HCT116 (cell line): ENCODE results near the gene NBL1. TPM values are rescaled to one million over a fixed set of nuclear protein-coding genes. Genes with fewer than 3 reads are reported as not detected.

ENCODE experiments used
- ATAC-seq: fragments of 200-7000 bp; cut with Tn5 transposase; 2 replicates; pipeline ENCODE4 v1.9.1; 2020; ENCODE audit warnings: mild to moderate bottlenecking, moderate library complexity
- BruUV-seq: library from RNA; stranded (reverse); fragments of 400-500 nt; replicated peaks from 2 replicates; lab custom pipeline; 2021; lab: Mats Ljungman, UMichigan
- CTCF ChIA-PET: fragments of 300-600 bp; sonication (Branson Sonifier 250); formaldehyde crosslinking; loops from one replicate; lab custom pipeline; 2021; ENCODE audit warnings: antibody characterized with exemption; lab: Charles Lee
- POLR2A ChIA-PET: fragments of 300-600, 350-600 bp; sonication (Branson Sonifier 250); formaldehyde crosslinking; loops from one replicate; lab custom pipeline; 2021; ENCODE audit warnings: antibody characterized with exemption; lab: Charles Lee
- RAD21 ChIA-PET, 2 experiments: fragments of 300-600 bp; sonication (Branson Sonifier 250); formaldehyde crosslinking; loops; one replicate each; lab custom pipeline; 2023; ENCODE audit warnings: low total read pairs in 2 of 2; ENCODE audit not compliant: uncharacterized antibody in 2 of 2, unreplicated experiment in 2 of 2, low non-redundant PET in 1 of 2; lab: Charles Lee
- DNase-seq: peaks from one replicate; pipeline ENCODE4 v3.0.0-alpha.2; 2010; ENCODE audit warnings: low read depth, low spot score
- H2AFZ ChIP-seq: fragments of 200-600 bp; shearing (Covaris generic), sonication (generic); 2 replicates; pipeline ENCODE4 v1.6.1; 2017; ENCODE audit warnings: low read depth, mixed run types, mixed read lengths, antibody characterized with exemption, low read length; ENCODE audit not compliant: poor library complexity, severe bottlenecking
- H3K27ac ChIP-seq: 2 replicates; pipeline ENCODE4 v1.5.1; 2012; ENCODE audit warnings: low read depth, low read length
- H3K27me3 ChIP-seq: fragments of 200-600 bp; sonication (generic); 2 replicates; pipeline ENCODE4 v1.6.1; 2016; ENCODE audit warnings: mixed run types, low read length, mixed read lengths; ENCODE audit not compliant: insufficient read depth
- H3K36me3 ChIP-seq, 2 experiments: fragments of 200-500 bp in 1 of 2; fragments of 200-600 bp in 1 of 2; sonication (Bioruptor generic) in 1 of 2; sonication (generic) in 1 of 2; 2 replicates each; pipeline versions ENCODE4 v1.5.1 to v1.6.1; 2014 to 2016; ENCODE audit warnings: low read length in 2 of 2, inconsistent platforms in 1 of 2, mixed read lengths in 1 of 2, mixed run types in 1 of 2; ENCODE audit not compliant: insufficient read depth in 2 of 2, control insufficient read depth in 1 of 2
- H3K4me1 ChIP-seq, 2 experiments: fragments of 200-600 bp in 1 of 2; sonication (generic) in 1 of 2; 2 replicates each; pipeline versions ENCODE4 v1.5.1 to v1.6.1; 2012 to 2017; ENCODE audit warnings: low read length in 2 of 2, inconsistent platforms in 1 of 2, mild to moderate bottlenecking in 1 of 2, mixed read lengths in 1 of 2, mixed run types in 1 of 2, moderate library complexity in 1 of 2; ENCODE audit not compliant: insufficient read depth in 2 of 2, control insufficient read depth in 1 of 2
- H3K4me2 ChIP-seq: fragments of 200-600 bp; sonication (generic); 2 replicates; pipeline ENCODE4 v1.6.1; 2017; ENCODE audit warnings: mixed run types, low read length, mixed read lengths
- H3K4me3 ChIP-seq, 2 experiments: fragments of 200-600 bp in 1 of 2; sonication (generic) in 1 of 2; replicated peaks in 1 of 2; 2 replicates each; pipeline ENCODE4 v1.5.1; 2011 to 2016; ENCODE audit warnings: low read length in 2 of 2, control low read depth in 1 of 2, low read depth in 1 of 2, mild to moderate bottlenecking in 1 of 2, mixed read lengths in 1 of 2, mixed run types in 1 of 2
- H3K79me2 ChIP-seq: fragments of 200-600 bp; sonication (generic); 2 replicates; pipeline ENCODE4 v1.6.1; 2017; ENCODE audit warnings: mild to moderate bottlenecking, mixed run types, low read length, moderate library complexity, mixed read lengths; ENCODE audit not compliant: insufficient read depth
- H3K9ac ChIP-seq: fragments of 200-600 bp; sonication (generic); 2 replicates; pipeline ENCODE4 v1.6.1; 2016; ENCODE audit warnings: low read length, mixed read lengths
- H3K9me2 ChIP-seq: fragments of 200-600 bp; sonication (generic), shearing (Covaris generic); 2 replicates; pipeline ENCODE4 v1.6.1; 2017; ENCODE audit warnings: mixed run types, mild to moderate bottlenecking, moderate library complexity; ENCODE audit not compliant: insufficient read depth
- H3K9me3 ChIP-seq, 2 experiments: fragments of 200-500 bp in 1 of 2; fragments of 200-600 bp in 1 of 2; sonication (Bioruptor generic) in 1 of 2; sonication (generic) in 1 of 2; 2 replicates each; pipeline ENCODE4 v1.6.1; 2014 to 2017; ENCODE audit warnings: low read length in 2 of 2, mixed read lengths in 2 of 2, inconsistent platforms in 1 of 2, low read depth in 1 of 2, mild to moderate bottlenecking in 1 of 2, mixed run types in 1 of 2, moderate library complexity in 1 of 2; ENCODE audit not compliant: control insufficient read depth in 1 of 2, insufficient read depth in 1 of 2
- H4K20me1 ChIP-seq: fragments of 200-600 bp; sonication (generic), shearing (Covaris generic); 2 replicates; pipeline ENCODE4 v1.6.1; 2017; ENCODE audit warnings: mixed run types, mild to moderate bottlenecking, moderate library complexity; ENCODE audit not compliant: insufficient read depth
- CEBPB ChIP-seq: IDR thresholded peaks from 2 replicates; pipeline ENCODE4 v1.6.1; 2012; ENCODE audit warnings: low read depth
- ELF1 ChIP-seq: IDR thresholded peaks from 2 replicates; pipeline ENCODE4 v1.6.1; 2012; ENCODE audit warnings: low read depth, borderline replicate concordance
- EZH2 ChIP-seq: fragments of 200-600 bp; sonication (generic); IDR thresholded peaks from 2 replicates; pipeline ENCODE4 v1.6.1; 2017; ENCODE audit warnings: antibody characterized with exemption, mixed run types
- FOSL1 ChIP-seq: IDR thresholded peaks from 2 replicates; pipeline ENCODE4 v1.6.1; 2012; ENCODE audit warnings: low read depth
- MAX ChIP-seq: IDR thresholded peaks from 2 replicates; pipeline ENCODE4 v1.6.1; 2012
- REST ChIP-seq: IDR thresholded peaks from 2 replicates; pipeline ENCODE4 v1.6.1; 2012; ENCODE audit warnings: low read depth
- SIN3A ChIP-seq: IDR thresholded peaks from 2 replicates; pipeline ENCODE4 v1.6.1; 2012; ENCODE audit warnings: low read depth
- SP1 ChIP-seq: IDR thresholded peaks from 2 replicates; pipeline ENCODE4 v1.6.1; 2012; ENCODE audit warnings: low read depth
- TCF7L2 ChIP-seq: IDR thresholded peaks from 2 replicates; pipeline ENCODE4 v1.7.0; 2011; ENCODE audit warnings: borderline replicate concordance, inconsistent platforms; ENCODE audit not compliant: insufficient read depth, insufficient read length; ENCODE audit errors: extremely low read depth
- YY1 ChIP-seq: IDR thresholded peaks from 2 replicates; pipeline ENCODE4 v1.6.1; 2011; ENCODE audit warnings: low read length, low read depth, moderate library complexity, mild to moderate bottlenecking; ENCODE audit not compliant: insufficient replicate concordance; ENCODE audit errors: extremely low read depth
- ZBTB33 ChIP-seq: IDR thresholded peaks from 2 replicates; pipeline ENCODE4 v1.6.1; 2011; ENCODE audit warnings: mild to moderate bottlenecking, low read length, moderate library complexity; ENCODE audit not compliant: insufficient replicate concordance; ENCODE audit errors: extremely low read depth
- ZFX ChIP-seq: fragments of 450-650 bp; IDR thresholded peaks from 2 replicates; pipeline ENCODE4 v1.6.1; 2017
- intact Hi-C: fragments of 100-400 bp; cut with micrococcal nuclease; formaldehyde crosslinking; loops from 2 replicates; pipeline ENCODE4 v1.10.0; 2022
- total RNA-seq: library from RNA; stranded (reverse); gene quantifications from one replicate; pipeline ENCODE4 v1.2.1, GENCODE V29; 2021; ENCODE audit not compliant: unreplicated experiment

Gene NBL1
- total RNA-seq, 1 experiment from 2014 or later, result 75.4 TPM

GRCh38 chr1:19616489-19616888, 27.6 kb upstream of the NBL1 start:
- ChIA-PET POLR2A (no interaction called here), CTCF (no interaction called here), RAD21 (no interaction called here)
- ATAC-seq (no peak), DNase-seq (no peak)
- peaks cover 65% of the 10 kb centered on the region for H3K79me2 ChIP-seq
- H2AFZ ChIP-seq, result no peak overlapping the region
- H4K20me1 ChIP-seq, result peaks cover 15% of the 10 kb centered on the region; the same call in 1 of the 2 replicates
- H3K4me3 ChIP-seq, result no peak overlapping the region
- 0 out of 4 replicates have a peak, but pooled peaks cover 0 to 5% of the 10 kb centered on the region in 2 experiments for H3K36me3 ChIP-seq
- intact Hi-C loops, result no loop called here
- no peaks in the 10 kb centered on the region for H3K4me1 ChIP-seq
- no TSS peak for BruUV-seq
- H3K9me2 ChIP-seq, result no peaks in the 10 kb centered on the region
- H3K9me3 ChIP-seq, result no peaks in the 10 kb centered on the region
- no peak overlapping the region for H3K4me2 ChIP-seq
- TF ChIP-seq ZBTB33, result no peak
- 0 out of 2 replicates have a peak, but pooled peaks have one; percentile 43 for TF ChIP-seq CEBPB
- H3K27ac ChIP-seq, result no peak overlapping the region
- no peak overlapping the region for H3K9ac ChIP-seq
- no peaks in the 10 kb centered on the region for H3K27me3 ChIP-seq

GRCh38 chr1:19617376-19617775, 26.7 kb upstream of the NBL1 start:
- no peaks in the 10 kb centered on the region for H3K9me2 ChIP-seq
- H3K9ac ChIP-seq, result no peak overlapping the region
- no peak overlapping the region for H3K4me2 ChIP-seq
- peaks cover 71% of the 10 kb centered on the region for H3K79me2 ChIP-seq
- H3K27me3 ChIP-seq, result no peaks in the 10 kb centered on the region
- no peak overlapping the region for H3K4me3 ChIP-seq
- ATAC-seq, result no peak
- CTCF ChIA-PET, result no interaction called here
- no peaks in the 10 kb centered on the region for H3K9me3 ChIP-seq
- 0 out of 4 replicates have a peak, but pooled peaks cover 0 to 5% of the 10 kb centered on the region in 2 experiments for H3K36me3 ChIP-seq
- RAD21 ChIA-PET, result no interaction called here
- no peak overlapping the region for H3K27ac ChIP-seq
- peaks cover 15% of the 10 kb centered on the region; the same call in 1 of the 2 replicates for H4K20me1 ChIP-seq
- BruUV-seq, result no TSS peak
- H3K4me1 ChIP-seq, result no peaks in the 10 kb centered on the region
- H2AFZ ChIP-seq, result no peak overlapping the region
- POLR2A ChIA-PET, result no interaction called here
- intact Hi-C loops, result no loop called here
- DNase-seq, result no peak
- no peak for TF ChIP-seq TCF7L2
- TF ChIP-seq ZFX, result no peak
- no peak for TF ChIP-seq YY1
- TF ChIP-seq REST, result no peak
- TF ChIP-seq SP1, result no peak
- TF ChIP-seq FOSL1, result no peak
- TF ChIP-seq ELF1, result no peak
- no peak for TF ChIP-seq CEBPB
- TF ChIP-seq MAX, result no peak
- no peak for TF ChIP-seq SIN3A
- no peak for TF ChIP-seq EZH2
